CD4-positive, alpha-beta T cell treated with Interleukin-10 for 1 hour (primary cell): ENCODE results near the gene CBLC.
A peak's percentile ranks its signal among the peaks of the same experiment; 100 is the strongest.

ENCODE experiments used
- DNase-seq: peaks from one replicate; pipeline ENCODE4 v3.0.0-alpha.2; 2020

CBLC gene

DNA sequence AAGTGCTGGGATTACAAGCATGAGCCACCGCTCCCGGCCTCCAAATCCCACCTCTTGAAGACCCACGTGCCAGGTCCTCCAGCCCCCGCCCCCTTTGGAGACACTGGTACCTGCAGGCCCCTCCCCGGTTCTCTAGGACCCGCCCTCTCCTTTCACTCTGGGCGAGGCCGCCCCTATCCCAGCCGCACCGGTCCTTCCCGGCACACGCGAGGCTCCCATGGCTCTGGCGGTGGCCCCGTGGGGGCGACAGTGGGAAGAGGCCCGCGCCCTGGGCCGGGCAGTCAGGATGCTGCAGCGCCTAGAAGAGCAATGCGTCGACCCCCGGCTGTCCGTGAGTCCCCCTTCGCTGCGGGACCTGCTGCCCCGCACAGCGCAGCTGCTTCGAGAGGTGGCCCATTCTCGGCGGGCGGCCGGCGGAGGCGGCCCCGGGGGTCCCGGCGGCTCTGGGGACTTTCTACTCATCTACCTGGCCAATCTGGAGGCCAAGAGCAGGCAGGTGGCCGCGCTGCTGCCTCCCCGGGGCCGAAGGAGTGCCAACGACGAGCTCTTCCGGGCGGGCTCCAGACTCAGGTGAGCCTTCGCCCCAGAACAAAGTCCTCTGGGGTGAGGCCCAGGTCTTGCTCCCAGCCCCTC lies at the start of gene CBLC:
TSS of gene CBLC (plus strand) at position 176 of the 633 bp plus-strand sequence. CDS start at position 218, 42 bp downstream.
- DNase-seq, result no peak

DNA sequence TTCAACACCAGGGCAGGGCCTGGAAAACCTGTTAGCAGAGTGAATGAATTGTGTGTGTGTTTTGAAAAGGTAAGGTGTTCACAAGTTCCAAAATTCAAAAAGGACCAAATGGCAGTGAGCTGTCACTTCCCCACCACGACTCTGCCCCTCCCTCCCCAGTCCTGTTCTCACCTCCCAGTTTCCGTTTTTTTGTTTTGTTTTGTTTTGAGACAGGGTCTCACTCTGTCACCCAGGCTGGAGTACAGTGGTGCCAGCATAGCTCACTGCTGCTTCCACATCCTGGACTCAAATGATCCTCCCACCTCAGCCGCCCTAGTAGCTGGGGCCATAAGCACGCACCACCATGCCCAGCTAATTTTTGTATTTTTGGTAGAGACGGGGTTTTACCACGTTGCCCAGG lies 49.5 kb upstream of the CBLC start:
- DNase-seq, result no peak

GRCh38 chr19:44729516-44730033 lies 48.1 kb upstream of the CBLC start:
- DNase-seq, result no peak

GRCh38 chr19:44731081-44731480 lies 46.6 kb upstream of the CBLC start:
- DNase-seq, result no peak

DNA sequence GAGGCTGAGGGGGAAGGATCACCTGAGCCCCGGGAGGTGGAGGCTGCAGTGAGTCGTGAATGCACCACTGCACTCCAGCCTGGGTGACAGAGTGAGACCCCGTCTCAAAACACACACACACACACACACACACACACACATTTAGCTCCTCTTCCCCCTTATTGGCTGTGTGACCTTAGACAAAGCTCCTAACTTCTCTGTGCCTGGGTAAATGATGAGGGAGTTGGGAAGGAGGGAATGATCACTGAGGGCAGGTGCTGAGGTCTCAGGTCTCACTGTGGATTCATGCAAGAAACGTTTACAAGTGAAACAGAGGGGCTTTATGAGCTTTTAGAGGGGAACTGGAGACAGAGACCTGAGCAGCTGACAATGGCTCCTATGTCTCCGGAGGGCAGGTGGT lies 46.1 kb upstream of the CBLC start:
- DNase-seq, result no peak

DNA sequence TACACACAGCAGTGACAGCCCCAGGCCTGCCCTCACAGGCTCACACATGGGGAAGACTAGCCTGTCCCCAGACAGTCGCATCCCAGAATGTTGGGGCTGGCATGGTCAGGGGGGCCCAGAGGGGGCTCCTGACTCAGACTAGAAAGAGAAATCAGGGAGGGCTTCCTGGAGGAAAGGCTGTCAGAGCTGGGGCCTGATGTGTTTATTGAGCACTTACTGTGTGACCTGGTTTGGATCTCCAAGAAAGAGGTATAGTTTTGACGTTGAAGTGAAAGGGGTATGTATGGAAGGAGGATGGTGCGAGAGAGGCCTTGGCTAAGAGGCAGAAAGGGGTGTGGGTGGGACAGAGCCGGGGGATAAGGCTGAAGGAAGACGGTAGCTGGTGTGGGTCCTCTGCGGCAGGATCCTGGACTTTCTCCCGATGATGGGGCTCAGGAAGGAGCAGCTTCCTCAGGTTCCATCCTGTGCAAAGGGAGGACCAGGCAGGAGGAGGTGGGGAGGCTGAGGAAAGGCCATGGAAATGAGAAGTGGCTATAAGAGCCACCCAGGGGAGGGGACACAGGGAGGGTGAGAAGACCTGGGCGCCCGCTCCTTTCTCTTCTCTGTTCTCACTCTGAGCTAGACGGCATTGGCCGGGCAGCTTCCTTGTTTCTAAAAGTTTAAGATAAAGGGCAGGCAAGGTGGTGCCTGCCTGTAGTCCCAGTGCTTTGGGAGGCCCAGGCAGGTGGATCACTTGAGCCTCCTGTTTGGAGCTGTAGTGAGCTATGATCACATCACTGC lies 45.3 kb upstream of the CBLC start:
- no peak for DNase-seq

- DNase-seq, result no peak
Observed at GRCh38 chr19:44734357-44734756, 43.3 kb upstream of the CBLC start.

GRCh38 chr19:44735011-44735410 lies 42.7 kb upstream of the CBLC start:
- no peak for DNase-seq

- DNase-seq, result no peak
Observed at GRCh38 chr19:44737238-44738071, 40.2 kb upstream of the CBLC start.

DNA sequence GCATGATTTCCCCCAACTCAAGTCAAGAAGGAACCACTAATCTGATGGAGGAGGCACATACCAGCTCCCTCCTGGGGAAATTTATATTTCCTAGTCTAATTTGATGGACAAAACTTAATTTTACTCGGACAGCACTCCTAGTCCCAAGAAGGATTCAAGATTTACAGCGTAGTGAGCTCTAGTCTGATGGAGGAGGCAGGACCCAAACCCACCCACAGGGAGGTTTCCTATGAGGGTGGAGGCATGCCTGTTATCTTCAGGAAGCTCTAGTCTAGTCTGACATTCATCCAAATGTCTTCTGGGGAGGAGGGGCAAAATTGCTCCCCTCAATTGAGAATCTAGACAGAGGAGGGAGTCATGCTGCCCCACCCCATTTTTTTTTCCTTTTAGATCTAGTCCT lies 39.6 kb upstream of the CBLC start:
- no peak for DNase-seq

DNA sequence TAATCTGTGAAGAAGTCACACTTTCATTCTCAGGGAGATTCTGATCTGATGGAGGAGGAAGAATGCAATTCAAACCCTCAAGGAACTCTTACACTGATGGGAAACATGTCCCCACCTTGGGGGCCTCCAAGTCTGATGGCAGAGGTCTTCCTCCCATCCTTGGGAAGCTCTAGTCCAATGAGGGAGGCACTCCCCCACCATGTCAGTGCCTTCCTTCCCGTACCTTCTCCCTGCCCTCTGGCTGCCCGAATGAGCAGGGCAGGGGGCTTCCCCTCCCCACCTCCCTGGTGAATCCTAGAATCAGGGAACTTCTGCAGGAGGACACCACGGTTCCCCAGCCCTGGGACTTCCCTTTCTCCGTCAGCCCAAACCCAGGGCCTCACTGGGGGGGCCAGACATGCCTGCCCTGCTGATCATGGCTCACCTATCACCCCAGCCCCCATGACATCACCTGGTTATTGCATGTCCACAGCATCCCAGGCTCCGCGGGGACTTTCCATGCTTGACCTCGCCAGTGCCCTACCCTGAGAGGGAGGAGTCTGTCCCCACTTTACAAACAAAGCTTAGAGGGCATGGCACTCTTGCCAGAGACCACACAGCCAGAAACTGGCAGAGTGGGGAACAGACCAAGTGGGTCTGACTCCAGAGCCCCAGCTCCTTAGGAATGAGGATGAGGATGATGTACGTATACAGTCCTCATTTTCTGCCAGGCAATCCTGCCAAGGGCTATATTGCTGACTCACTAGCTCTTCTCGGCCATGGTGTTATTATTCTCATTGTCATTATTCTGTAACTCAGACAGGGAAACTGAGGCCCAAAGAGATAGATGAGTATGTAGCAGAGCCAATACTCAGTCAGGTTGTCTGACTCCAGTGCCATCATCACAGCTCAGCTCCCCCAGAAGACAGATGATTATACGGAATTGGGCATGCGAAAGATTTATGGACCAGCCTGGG lies 38.8 kb upstream of the CBLC start:
- DNase-seq, result peak; percentile 31

GRCh38 chr19:44740351-44740824 lies 37.3 kb upstream of the CBLC start:
- DNase-seq, result no peak

DNA sequence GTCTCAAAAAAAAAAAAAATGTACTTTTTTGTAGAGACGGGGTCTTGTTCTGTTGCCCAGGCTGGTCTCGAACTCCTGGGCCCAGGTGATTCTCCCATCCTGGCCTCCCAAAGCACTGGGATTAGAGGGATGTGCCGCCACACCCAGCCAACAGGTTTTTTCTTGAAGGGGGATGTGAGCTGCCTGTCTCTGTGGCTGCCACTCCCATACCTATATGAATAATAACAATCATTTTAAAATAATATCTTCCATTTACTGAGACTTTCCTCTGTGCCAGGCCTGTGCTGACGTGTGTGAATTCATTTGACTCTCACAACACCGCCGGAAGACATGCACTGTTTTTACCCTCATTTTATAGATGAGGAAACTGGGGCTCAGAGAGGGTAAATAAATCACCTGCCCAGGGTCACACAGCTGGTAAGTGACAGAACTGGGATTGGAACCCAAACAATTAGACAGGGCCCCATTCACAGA lies 36.4 kb upstream of the CBLC start:
- DNase-seq, result peak; percentile 15

- DNase-seq, result peak; percentile 37
Observed at GRCh38 chr19:44741841-44742329, 35.8 kb upstream of the CBLC start.

- DNase-seq, result no peak
Observed at GRCh38 chr19:44742330-44743061, 35.2 kb upstream of the CBLC start.

DNA sequence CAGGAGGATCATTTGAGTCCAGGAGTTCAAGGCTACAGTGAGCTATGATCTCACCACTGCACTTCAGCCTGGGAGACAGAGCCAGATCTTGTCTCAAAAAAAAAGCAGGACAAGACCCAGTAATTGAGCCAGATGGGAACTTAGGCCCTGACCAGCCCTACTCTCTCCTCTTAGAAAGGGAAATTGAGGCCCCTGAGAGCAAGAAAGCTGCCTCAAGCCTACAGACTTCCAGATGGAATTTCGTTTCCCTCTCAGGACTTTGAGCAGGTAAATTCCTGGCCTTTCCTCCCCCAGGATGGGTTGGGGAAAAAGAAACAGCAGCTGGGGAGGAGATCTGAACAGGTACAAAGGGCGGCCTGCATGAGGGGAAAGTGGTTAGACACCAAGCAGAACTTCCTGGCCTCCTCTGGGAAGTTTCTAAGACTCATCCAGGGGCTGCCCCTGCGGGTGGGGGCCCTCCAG lies 32.8 kb upstream of the CBLC start:
- no peak for DNase-seq

DNA sequence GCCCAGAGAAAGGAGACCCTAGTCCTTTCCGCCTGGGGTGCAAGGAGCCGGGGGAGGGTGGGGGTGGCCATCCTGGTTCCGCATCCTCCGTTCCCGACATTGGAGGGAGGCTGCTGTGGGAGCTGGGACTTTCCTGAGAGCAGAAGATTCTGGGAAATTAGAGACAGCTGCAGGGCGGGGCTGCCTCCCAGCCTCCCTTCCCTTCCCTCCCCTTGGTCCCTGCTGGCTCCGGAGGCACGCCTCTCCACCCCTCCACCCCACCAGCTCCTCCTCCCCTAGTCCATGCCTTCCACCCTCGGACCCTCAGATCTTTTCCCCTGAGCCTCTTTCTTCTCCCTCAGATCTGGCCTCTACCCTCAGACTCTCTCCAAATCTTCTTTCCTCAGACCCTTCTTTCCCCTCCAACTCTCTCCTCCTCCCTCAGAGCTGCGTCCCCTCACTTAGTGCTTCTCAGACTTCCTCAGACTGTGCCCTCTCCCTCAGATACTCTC lies 32.3 kb upstream of the CBLC start:
- no peak for DNase-seq

- DNase-seq, result no peak
Observed at GRCh38 chr19:44745887-44746600, 31.6 kb upstream of the CBLC start.

GRCh38 chr19:44746616-44746945 lies 31.1 kb upstream of the CBLC start:
- no peak for DNase-seq
